Measurements from ENCODE around the gene MPHOSPH10.
"Not testable (repeated sequence)": the region's sequence is repeated elsewhere in the genome, so short reads cannot be mapped to it uniquely, and the experiment has no call there.

MPHOSPH10 gene

DNA sequence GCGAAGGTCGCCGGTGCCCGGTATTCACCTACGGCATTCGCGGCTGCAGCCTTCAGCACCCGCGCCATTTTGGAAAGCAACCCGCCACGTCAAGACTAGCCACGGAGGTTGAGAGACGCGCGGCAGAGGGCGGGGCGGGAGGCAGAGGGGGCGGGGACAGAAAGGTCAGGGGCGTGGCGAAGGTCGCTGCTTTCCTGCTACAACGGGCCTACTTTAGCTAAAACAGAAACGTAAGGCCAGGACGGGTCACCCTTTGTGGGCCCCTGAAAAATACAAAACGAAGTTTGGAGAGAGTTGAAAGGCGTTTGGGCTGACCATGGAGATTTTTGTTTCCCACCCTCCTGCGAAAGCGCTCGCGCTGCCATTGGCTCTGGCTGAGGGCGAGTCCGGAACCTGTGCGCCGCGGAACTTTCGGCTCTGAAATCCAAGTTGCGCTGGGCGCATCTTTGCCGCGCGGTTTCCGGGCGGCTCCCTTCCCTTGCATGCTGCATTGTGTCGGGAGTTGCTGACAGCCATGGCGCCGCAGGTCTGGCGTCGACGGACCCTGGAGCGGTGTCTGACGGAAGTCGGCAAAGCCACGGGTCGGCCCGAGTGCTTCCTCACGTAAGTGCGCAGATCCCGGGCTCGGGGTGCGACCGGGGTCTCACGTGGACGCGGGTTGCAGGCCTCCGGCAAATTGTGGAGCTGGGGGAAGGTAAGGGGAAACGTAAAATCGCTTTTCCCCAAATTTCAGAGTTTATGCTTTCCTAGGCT lies at the start of gene MPHOSPH10, which contains the start of gene MCEE:
Gene MPHOSPH10 (plus strand): TSS at position 483 of the 753 bp plus-strand sequence. CDS start 32 bp downstream, at position 515.
Gene MCEE (minus strand): TSS at position 78 of the 753 bp plus-strand sequence. CDS start 10 bp downstream, at position 68.
- FAIRE-seq: no peak

GRCh38 chr2:71082402-71083252 lies 47.8 kb upstream of the MPHOSPH10 start:
- FAIRE-seq: no peak

- FAIRE-seq: not testable (repeated sequence)
These were observed 47.1 kb upstream of the MPHOSPH10 start for GRCh38 chr2:71083297-71083696.

DNA sequence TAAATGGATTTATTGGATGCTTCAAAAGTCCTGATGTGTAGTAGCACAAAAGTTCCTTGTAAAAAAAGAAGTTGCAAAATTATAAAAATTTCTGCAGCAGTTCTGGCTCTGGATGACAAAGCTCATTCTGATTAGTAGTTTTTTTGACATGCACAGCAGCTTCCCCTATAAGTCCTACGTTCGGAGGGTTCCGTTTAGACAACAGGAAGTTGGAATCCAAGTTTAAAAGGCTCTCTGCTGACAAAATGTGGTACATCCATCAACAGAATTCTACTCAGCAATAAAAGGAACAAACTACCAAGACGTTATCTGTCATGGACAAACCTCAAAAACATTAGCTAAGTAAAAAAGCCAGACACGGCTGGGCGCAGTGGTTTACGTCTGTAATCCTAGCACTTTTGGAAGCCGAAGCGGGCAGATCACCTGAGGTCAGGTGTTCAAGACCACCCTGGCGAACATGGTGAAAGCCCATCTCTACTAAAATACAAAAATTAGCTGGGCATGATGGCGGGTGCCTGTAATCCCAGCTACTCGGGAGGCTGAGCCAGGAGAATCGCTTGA lies 46.6 kb upstream of the MPHOSPH10 start:
- not testable (repeated sequence) for FAIRE-seq

DNA sequence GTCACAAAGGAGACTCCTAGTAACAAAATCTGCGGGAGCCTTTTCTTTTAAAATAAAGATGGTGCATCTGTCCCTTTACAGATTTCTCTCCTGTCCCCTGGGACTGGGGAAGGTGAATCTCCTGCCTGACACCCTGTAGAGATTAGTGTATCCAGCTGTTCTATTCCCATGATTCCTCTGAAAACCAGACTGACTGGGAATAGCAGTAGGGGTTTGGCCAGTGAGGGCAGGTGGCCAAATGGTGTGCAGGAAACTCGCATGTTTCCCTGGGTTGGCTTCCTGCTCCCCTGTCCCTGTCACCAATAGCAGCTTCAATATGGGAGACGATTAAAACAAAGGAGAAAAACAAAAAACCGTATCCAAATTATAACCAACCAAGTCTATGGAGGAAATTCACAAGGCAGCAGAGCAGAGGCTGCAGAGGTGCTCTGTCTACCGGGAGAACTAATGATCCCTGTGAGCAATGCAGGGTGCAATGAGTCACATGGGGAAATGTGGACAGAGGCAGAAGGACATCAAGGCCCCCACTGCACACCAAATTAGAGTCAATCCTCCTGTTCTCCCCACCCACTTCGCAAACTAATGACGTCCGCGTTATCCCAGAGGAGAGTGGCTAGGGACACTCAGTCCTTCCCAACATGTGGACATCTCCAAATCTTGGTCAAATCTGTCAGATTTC lies 45.0 kb upstream of the MPHOSPH10 start:
- FAIRE-seq: not testable (repeated sequence)

DNA sequence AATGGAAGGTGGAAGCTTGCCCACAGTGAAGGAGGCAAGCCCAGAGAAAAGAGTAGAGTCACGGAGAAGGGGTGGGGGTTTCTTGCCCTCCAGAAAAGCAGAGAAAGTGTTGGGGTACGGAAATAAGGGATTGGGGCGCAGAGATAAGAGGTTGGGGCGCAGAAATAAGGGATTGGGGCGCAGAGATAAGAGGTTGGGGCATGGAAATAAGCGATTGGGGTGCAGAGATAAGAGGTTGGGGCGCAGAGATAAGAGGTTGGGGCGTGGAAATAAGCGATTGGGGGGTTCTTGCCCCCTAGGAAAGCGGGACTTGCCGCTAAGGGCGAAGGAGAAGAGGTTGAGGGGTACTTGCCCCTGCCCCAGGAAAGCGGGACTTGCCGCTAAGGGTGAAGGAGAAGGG lies 41.0 kb upstream of the MPHOSPH10 start:
- FAIRE-seq: not testable (repeated sequence)

- not testable (repeated sequence) for FAIRE-seq
These were observed 38.6 kb upstream of the MPHOSPH10 start for GRCh38 chr2:71091808-71092207.

DNA sequence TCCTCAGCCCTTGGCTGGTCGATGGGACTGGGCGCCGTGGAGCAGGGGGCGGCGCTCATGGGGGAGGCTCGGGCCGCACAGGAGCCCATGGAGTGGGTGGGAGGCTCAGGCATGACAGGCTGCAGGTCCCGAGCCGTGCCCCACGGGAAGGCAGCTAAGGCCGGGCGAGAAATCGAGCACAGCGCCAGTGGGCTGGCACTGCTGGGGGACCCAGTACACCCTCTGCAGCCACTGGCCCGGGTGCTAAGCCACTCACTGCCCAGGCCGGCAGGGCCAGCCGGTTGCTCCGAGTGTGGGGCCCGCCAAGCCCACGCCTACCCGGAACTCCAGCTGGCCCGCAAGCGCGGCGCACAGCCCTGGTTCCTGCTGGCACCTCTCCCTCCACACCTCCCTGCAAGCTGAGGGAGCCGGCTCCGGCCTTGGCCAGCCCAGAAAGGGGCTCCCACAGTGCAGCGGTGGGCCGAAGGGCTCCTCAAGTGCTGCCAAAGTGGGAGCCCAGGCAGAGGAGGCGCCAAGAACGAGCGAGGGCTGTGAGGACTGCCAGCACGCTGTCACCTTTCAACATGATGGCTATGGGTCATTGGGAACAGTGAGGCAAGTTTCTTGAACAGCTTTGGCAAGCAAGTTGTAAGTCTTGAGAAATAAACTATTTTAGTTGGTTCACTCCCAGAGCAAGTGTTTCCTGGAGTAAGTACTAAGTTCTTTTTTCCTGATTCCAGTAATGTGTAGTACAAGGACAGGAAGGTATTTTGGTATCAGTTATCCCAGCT lies 37.8 kb upstream of the MPHOSPH10 start:
- FAIRE-seq: not testable (repeated sequence)

DNA sequence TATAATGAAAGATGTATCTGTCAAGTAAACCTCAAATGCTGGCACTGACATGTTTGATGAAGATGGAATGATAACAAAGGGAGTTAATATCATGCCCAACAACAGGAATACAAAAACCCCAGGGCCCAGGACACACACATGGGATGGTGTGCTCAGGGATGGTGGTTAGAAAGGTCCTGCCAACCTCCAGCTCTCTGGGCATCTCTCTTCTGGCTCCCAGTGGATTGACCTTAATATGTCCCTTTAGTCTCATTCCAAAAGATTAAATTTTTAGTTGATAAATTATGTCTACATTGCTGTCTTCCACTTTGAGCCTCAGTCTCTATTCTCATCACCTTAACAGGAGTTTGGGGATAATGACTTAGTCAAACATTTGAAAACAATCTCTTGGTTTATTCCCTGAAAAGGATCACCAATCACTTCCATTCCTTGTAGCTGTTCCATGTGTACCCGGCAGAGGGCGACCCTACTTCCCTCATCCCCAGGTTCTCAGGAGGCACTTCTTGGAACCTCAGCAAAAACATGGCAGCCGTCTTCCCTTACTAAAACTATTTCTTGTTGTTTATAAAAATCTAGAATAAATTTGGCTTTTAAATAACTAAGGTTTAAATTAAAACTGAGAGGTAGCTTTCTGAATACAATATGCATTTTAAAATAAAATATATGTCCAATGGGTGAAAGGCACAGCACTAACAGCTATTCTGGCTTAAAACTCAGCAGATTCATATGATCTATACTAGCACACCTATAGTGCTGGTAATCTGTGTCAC lies 30.1 kb upstream of the MPHOSPH10 start:
- FAIRE-seq: no peak

GRCh38 chr2:71101656-71102055 lies 28.8 kb upstream of the MPHOSPH10 start:
- no peak for FAIRE-seq

- FAIRE-seq: no peak
These were observed 27.3 kb upstream of the MPHOSPH10 start for GRCh38 chr2:71102981-71103681.

GRCh38 chr2:71103809-71104208 lies 26.6 kb upstream of the MPHOSPH10 start:
- no peak for FAIRE-seq

GRCh38 chr2:71106463-71106862 lies 24.0 kb upstream of the MPHOSPH10 start:
- not testable (repeated sequence) for FAIRE-seq

- no peak for FAIRE-seq
These were observed 22.3 kb upstream of the MPHOSPH10 start for GRCh38 chr2:71108091-71108490.

GRCh38 chr2:71113843-71114242 lies 16.6 kb upstream of the MPHOSPH10 start:
- no peak for FAIRE-seq

DNA sequence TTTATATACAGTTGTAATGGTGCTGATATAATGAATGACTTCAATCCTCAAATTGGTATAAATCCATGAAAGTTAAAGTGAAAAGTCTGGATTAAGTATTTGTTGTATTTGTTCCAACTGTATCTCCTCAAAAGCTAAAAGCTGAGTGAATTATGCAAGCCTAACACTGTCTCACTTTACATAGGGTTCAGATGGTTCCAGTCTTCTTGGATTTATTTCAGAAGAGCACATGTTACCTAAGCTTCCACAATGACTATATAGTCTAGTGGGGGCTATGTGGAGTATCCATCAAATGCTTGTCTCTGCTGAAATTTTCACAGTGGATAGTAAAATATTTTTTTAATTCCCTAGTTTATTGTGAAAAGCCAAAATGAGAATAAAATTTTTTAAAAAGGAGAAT lies 13.4 kb upstream of the MPHOSPH10 start:
- no peak for FAIRE-seq

DNA sequence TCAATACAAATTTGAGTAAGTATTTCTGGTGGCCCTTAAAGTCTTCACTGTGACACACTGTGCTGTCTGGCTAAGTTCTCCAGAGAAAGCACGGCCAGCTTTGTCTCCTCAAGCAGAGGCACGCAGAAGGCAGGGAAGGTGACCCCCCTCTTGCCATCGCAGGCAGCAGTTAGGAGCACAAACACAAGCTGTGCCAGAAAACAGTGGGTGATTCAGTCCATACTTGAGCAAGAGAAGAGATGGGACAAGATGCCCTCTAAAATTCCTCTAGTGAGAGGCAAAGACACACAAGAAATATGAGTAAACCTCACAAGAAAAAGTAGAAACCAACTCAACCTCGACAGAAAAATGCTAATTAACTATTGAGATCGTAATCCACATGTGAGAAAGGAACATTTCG lies 10.2 kb upstream of the MPHOSPH10 start:
- FAIRE-seq: no peak

DNA sequence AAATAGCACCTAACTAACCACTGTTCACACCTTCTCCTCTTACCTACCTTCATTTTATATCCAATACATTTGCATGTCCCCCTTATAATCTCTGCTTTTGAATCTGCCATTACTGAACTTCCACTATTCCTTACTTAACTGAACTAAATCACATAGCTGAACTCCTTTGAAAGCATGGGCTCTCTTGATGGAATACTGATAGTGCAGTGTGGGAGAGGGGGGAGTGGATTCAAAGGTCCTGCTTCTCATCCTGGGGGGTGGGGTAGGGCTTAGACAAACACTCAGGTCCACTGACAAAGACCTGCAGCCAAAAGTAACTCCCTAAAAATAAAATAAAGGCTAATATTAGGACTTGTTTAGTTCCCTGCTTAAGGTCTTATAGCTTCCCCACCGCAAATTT lies 9.0 kb upstream of the MPHOSPH10 start:
- FAIRE-seq: no peak

GRCh38 chr2:71122387-71123298 lies 7.8 kb upstream of the MPHOSPH10 start:
- FAIRE-seq: no peak

All from colon (tissue), 2 donors.